HEK293T (cell line): Measurements from ENCODE around the gene GP9.

Experiments
- ARNT ChIP-seq: fragments of 450-650 bp; IDR thresholded peaks from 2 replicates; pipeline ENCODE4 v1.6.1; 2017; ENCODE audit warnings: mild to moderate bottlenecking
- FOXA1 ChIP-seq: fragments of 450-650 bp; IDR thresholded peaks from 2 replicates; pipeline ENCODE4 v1.6.1; 2016; ENCODE audit warnings: mild to moderate bottlenecking
- FOXK2 ChIP-seq: fragments of 450-650 bp; IDR thresholded peaks from 2 replicates; pipeline ENCODE4 v1.6.1; 2016; ENCODE audit warnings: mild to moderate bottlenecking
- FOXM1 ChIP-seq: fragments of 450-650 bp; IDR thresholded peaks from 2 replicates; pipeline ENCODE4 v1.6.1; 2017; ENCODE audit warnings: mild to moderate bottlenecking, borderline replicate concordance
- NFRKB ChIP-seq: fragments of 450-650 bp; IDR thresholded peaks from 2 replicates; pipeline ENCODE4 v1.6.1; 2016; ENCODE audit warnings: mild to moderate bottlenecking, moderate library complexity
- SP1 ChIP-seq: fragments of 450-650 bp; IDR thresholded peaks from 2 replicates; pipeline ENCODE4 v1.6.1; 2017
- TARDBP ChIP-seq: fragments of 450-650 bp; IDR thresholded peaks from 2 replicates; pipeline ENCODE4 v1.6.1; 2016

- TF ChIP-seq FOXK2 (no peak), SP1 (no peak), ARNT (no peak), NFRKB (no peak), FOXM1 (no peak), TARDBP (no peak), FOXA1 (no peak)
Observed at GRCh38 chr3:129036222-129037092, 24.1 kb upstream of the GP9 start.
